H1 (cell line): ENCODE measurements around the gene ALDH5A1. TPM values are rescaled to one million over a fixed set of nuclear protein-coding genes. Genes with fewer than 3 reads are reported as not detected.

ENCODE experiments used
- ASH2L ChIP-seq: fragments of 200-600, 300-600 bp; sonication (generic); IDR thresholded peaks from one replicate; pipeline ENCODE4 v1.7.1; 2017; ENCODE audit warnings: low read length
- BRCA1 ChIP-seq: IDR thresholded peaks from 2 replicates; pipeline ENCODE4 v1.6.1; 2012; ENCODE audit warnings: low read depth, low read length, improper control_type of control experiment
- CBX8 ChIP-seq: fragments of 300-800, 300-1000 bp; sonication (generic); IDR thresholded peaks from 2 replicates; pipeline ENCODE4 v1.7.1; 2016; ENCODE audit warnings: low read depth, low read length, borderline replicate concordance
- GABPA ChIP-seq: IDR thresholded peaks from 2 replicates; pipeline ENCODE4 v1.6.1; 2011; ENCODE audit warnings: mild to moderate bottlenecking, low read length, moderate library complexity, borderline replicate concordance; ENCODE audit not compliant: insufficient read depth
- KDM5A ChIP-seq: fragments of 200-600 bp; IDR thresholded peaks from 2 replicates; pipeline ENCODE4 v1.7.1; 2012; ENCODE audit warnings: mild to moderate bottlenecking, low read length, inconsistent platforms, mixed read lengths
- PHF8 ChIP-seq: fragments of 200-600 bp; sonication (generic); conservative IDR thresholded peaks from 2 replicates; pipeline ENCODE4 v1.7.1; 2012; ENCODE audit warnings: low read depth, mild to moderate bottlenecking, inconsistent platforms, low read length, moderate library complexity
- POLR2A ChIP-seq, 2 experiments: IDR thresholded peaks; 1 replicate in 1 of 2; 2 replicates in 1 of 2; pipeline ENCODE4 v1.6.1; 2011; ENCODE audit warnings: low read depth in 2 of 2, low read length in 2 of 2, mild to moderate bottlenecking in 2 of 2; ENCODE audit errors: control extremely low read depth in 1 of 2
- POU5F1 ChIP-seq: IDR thresholded peaks from 2 replicates; pipeline ENCODE4 v1.6.1; 2011; ENCODE audit warnings: low read depth, mild to moderate bottlenecking, low read length, moderate library complexity
- SRF ChIP-seq: IDR thresholded peaks from 2 replicates; pipeline ENCODE4 v1.6.1; 2011; ENCODE audit warnings: mild to moderate bottlenecking, low read depth, low read length, moderate library complexity
- TAF1 ChIP-seq: IDR thresholded peaks from 2 replicates; pipeline ENCODE4 v1.6.1; 2011; ENCODE audit warnings: mild to moderate bottlenecking, low read depth, low read length
- polyA plus RNA-seq, 7 experiments: library from polyadenylated mRNA; depleted of rRNA in 3 of 7; stranded (reverse) in 5 of 7; unstranded in 2 of 7; fragments of >200 nt in 5 of 7; fragments of 200-250 nt in 2 of 7; gene quantifications; 1 replicate in 5 of 7; 2 replicates in 1 of 7; 4 replicates in 1 of 7; pipeline versions ENCODE4 v1.2.1 to v1.2.3, GENCODE V29; 2011 to 2013; ENCODE audit warnings: missing spikeins in 2 of 7, mixed read lengths in 2 of 7
- total RNA-seq: library from RNA; stranded (reverse); fragmentation: NEBNext Ultra II Directional; extraction: Animal tissue kit (Norgen Biotek cat#: 25700); gene quantifications from 2 replicates; pipeline ENCODE4 v1.2.1, GENCODE V29; 2021
- TF ChIP-seq, protein P1 (sequence below): fragments of 300-600 bp; sonication (generic); IDR thresholded peaks from 2 replicates; pipeline ENCODE4 v1.7.1; 2012; ENCODE audit warnings: low read length, moderate library complexity, mild to moderate bottlenecking, inconsistent platforms; ENCODE audit not compliant: insufficient replicate concordance
- TF ChIP-seq, protein P2 (sequence below): IDR thresholded peaks from 2 replicates; pipeline ENCODE4 v1.6.1; 2011; ENCODE audit warnings: low read depth, mild to moderate bottlenecking, low read length; ENCODE audit not compliant: insufficient read depth

The ALDH5A1 gene
- total and polyA plus RNA-seq, 2 of the 8 experiments (the other 6 are each of a cell fraction or from before 2014, with no cell fraction given) = 1.5 to 2.4 TPM

DNA sequence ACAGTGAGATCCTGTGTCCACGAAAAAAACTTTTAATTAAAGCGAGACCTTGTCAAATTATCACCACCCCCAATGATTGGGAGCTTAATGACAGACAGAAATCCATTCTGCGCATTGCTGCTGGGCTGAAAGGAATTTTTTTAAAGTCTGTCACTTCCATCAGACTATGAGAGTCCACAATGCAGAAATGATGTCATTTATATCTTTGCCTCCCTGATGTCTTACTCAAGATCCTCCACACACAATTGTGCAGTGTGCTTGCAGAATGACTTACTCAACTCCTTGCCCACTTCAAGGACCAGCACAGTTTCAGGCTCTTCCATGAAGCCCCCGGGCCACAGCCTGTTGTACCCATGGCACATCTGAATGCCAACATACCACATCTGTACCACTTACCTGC lies 46.4 kb upstream of the ALDH5A1 start (continued):
- TF ChIP-seq, protein P1, sequence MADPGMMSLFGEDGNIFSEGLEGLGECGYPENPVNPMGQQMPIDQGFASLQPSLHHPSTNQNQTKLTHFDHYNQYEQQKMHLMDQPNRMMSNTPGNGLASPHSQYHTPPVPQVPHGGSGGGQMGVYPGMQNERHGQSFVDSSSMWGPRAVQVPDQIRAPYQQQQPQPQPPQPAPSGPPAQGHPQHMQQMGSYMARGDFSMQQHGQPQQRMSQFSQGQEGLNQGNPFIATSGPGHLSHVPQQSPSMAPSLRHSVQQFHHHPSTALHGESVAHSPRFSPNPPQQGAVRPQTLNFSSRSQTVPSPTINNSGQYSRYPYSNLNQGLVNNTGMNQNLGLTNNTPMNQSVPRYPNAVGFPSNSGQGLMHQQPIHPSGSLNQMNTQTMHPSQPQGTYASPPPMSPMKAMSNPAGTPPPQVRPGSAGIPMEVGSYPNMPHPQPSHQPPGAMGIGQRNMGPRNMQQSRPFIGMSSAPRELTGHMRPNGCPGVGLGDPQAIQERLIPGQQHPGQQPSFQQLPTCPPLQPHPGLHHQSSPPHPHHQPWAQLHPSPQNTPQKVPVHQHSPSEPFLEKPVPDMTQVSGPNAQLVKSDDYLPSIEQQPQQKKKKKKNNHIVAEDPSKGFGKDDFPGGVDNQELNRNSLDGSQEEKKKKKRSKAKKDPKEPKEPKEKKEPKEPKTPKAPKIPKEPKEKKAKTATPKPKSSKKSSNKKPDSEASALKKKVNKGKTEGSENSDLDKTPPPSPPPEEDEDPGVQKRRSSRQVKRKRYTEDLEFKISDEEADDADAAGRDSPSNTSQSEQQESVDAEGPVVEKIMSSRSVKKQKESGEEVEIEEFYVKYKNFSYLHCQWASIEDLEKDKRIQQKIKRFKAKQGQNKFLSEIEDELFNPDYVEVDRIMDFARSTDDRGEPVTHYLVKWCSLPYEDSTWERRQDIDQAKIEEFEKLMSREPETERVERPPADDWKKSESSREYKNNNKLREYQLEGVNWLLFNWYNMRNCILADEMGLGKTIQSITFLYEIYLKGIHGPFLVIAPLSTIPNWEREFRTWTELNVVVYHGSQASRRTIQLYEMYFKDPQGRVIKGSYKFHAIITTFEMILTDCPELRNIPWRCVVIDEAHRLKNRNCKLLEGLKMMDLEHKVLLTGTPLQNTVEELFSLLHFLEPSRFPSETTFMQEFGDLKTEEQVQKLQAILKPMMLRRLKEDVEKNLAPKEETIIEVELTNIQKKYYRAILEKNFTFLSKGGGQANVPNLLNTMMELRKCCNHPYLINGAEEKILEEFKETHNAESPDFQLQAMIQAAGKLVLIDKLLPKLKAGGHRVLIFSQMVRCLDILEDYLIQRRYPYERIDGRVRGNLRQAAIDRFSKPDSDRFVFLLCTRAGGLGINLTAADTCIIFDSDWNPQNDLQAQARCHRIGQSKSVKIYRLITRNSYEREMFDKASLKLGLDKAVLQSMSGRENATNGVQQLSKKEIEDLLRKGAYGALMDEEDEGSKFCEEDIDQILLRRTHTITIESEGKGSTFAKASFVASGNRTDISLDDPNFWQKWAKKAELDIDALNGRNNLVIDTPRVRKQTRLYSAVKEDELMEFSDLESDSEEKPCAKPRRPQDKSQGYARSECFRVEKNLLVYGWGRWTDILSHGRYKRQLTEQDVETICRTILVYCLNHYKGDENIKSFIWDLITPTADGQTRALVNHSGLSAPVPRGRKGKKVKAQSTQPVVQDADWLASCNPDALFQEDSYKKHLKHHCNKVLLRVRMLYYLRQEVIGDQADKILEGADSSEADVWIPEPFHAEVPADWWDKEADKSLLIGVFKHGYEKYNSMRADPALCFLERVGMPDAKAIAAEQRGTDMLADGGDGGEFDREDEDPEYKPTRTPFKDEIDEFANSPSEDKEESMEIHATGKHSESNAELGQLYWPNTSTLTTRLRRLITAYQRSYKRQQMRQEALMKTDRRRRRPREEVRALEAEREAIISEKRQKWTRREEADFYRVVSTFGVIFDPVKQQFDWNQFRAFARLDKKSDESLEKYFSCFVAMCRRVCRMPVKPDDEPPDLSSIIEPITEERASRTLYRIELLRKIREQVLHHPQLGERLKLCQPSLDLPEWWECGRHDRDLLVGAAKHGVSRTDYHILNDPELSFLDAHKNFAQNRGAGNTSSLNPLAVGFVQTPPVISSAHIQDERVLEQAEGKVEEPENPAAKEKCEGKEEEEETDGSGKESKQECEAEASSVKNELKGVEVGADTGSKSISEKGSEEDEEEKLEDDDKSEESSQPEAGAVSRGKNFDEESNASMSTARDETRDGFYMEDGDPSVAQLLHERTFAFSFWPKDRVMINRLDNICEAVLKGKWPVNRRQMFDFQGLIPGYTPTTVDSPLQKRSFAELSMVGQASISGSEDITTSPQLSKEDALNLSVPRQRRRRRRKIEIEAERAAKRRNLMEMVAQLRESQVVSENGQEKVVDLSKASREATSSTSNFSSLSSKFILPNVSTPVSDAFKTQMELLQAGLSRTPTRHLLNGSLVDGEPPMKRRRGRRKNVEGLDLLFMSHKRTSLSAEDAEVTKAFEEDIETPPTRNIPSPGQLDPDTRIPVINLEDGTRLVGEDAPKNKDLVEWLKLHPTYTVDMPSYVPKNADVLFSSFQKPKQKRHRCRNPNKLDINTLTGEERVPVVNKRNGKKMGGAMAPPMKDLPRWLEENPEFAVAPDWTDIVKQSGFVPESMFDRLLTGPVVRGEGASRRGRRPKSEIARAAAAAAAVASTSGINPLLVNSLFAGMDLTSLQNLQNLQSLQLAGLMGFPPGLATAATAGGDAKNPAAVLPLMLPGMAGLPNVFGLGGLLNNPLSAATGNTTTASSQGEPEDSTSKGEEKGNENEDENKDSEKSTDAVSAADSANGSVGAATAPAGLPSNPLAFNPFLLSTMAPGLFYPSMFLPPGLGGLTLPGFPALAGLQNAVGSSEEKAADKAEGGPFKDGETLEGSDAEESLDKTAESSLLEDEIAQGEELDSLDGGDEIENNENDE = no peak
- no peak for TF ChIP-seq BRCA1
- no peak for TF ChIP-seq SRF
- TF ChIP-seq POU5F1 = no peak
- no peak for TF ChIP-seq TAF1
- TF ChIP-seq, protein P2, sequence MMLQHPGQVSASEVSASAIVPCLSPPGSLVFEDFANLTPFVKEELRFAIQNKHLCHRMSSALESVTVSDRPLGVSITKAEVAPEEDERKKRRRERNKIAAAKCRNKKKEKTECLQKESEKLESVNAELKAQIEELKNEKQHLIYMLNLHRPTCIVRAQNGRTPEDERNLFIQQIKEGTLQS = no peak
- no peak for TF ChIP-seq ASH2L
- TF ChIP-seq GABPA = no peak
- TF ChIP-seq KDM5A = no peak
- no peak for TF ChIP-seq CBX8
- no peak for TF ChIP-seq PHF8
- TF ChIP-seq POLR2A (IDR thresholded peaks at IDR 0.05; ENCODE audit: control extremely low read depth in 1 of 2, low read depth in 2 of 2, low read length in 2 of 2) = no peak
